H1 (cell line): Measurements from ENCODE around the gene SF3A2. TPM values are rescaled to one million over a fixed set of nuclear protein-coding genes. Genes with fewer than 3 reads are reported as not detected.
A peak's percentile ranks its signal among the peaks of the same experiment; 100 is the strongest.

Source experiments
- CTCF ChIA-PET: fragments of 300-600 bp; sonication (Branson Sonifier 250); formaldehyde crosslinking; loops from one replicate; lab custom pipeline; 2021; ENCODE audit not compliant: partially characterized antibody; lab: Charles Lee
- POLR2A ChIA-PET: fragments of 300-600 bp; sonication (Branson Sonifier 250); formaldehyde crosslinking; loops from one replicate; lab custom pipeline; 2021; ENCODE audit warnings: inconsistent platforms; ENCODE audit not compliant: partially characterized antibody; lab: Charles Lee
- DNase-seq, 2 experiments: peaks; one replicate each; pipeline versions ENCODE4 v3.0.0 to v3.0.0-alpha.2; 2010 to 2022; ENCODE audit warnings: low spot score in 2 of 2, low read depth in 1 of 2, mixed read lengths in 1 of 2
- FAIRE-seq: peaks from 2 replicates; lab custom pipeline; 2011; peaks lifted over from hg19 to GRCh38; lab: Jason Lieb, UNC
- H2AFZ ChIP-seq: 2 replicates; pipeline ENCODE4 v1.8.1; 2012; ENCODE audit warnings: low read length, inconsistent platforms
- H2AK5ac ChIP-seq: 2 replicates; pipeline ENCODE4 v1.6.1; 2013; ENCODE audit warnings: low read depth, low read length
- H2BK120ac ChIP-seq: replicated peaks from 2 replicates; pipeline ENCODE3; 2013; ENCODE audit warnings: low read depth, low read length, inconsistent platforms
- H2BK12ac ChIP-seq: 2 replicates; pipeline ENCODE4 v1.6.1; 2013; ENCODE audit warnings: low read depth, low read length
- H2BK15ac ChIP-seq: 2 replicates; pipeline ENCODE4 v1.6.1; 2013; ENCODE audit warnings: low read length
- H2BK20ac ChIP-seq: 2 replicates; pipeline ENCODE4 v1.6.1; 2013; ENCODE audit warnings: low read length
- H2BK5ac ChIP-seq: 2 replicates; pipeline ENCODE4 v1.6.1; 2013; ENCODE audit warnings: low read depth, low read length
- H3K14ac ChIP-seq: 2 replicates; pipeline ENCODE4 v1.6.1; 2013; ENCODE audit warnings: inconsistent platforms; ENCODE audit not compliant: insufficient read length
- H3K18ac ChIP-seq: 2 replicates; pipeline ENCODE4 v1.6.1; 2013; ENCODE audit warnings: low read length; ENCODE audit errors: extremely low read depth
- H3K23ac ChIP-seq: 2 replicates; pipeline ENCODE4 v1.6.1; 2013; ENCODE audit warnings: inconsistent platforms; ENCODE audit not compliant: insufficient read length
- H3K23me2 ChIP-seq: 2 replicates; pipeline ENCODE4 v1.6.1; 2013; ENCODE audit warnings: low read depth, low read length
- H3K27ac ChIP-seq: 2 replicates; pipeline ENCODE4 v1.6.1; 2011; ENCODE audit warnings: low read depth, low read length, inconsistent platforms
- H3K27me3 ChIP-seq, 4 experiments: replicated peaks in 1 of 4; 1 replicate in 1 of 4; 2 replicates in 3 of 4; pipeline versions ENCODE4 v1.6.1 to v1.8.1; 2011 to 2013; ENCODE audit warnings: low read length in 3 of 4, mild to moderate bottlenecking in 3 of 4, inconsistent platforms in 2 of 4, mixed read lengths in 2 of 4, moderate library complexity in 1 of 4; ENCODE audit not compliant: control insufficient read depth in 3 of 4, insufficient read depth in 3 of 4; ENCODE audit errors: extremely low read depth in 1 of 4
- H3K36me3 ChIP-seq, 4 experiments: 2 replicates each; pipeline versions ENCODE4 v1.6.1 to v1.8.1; 2011 to 2013; ENCODE audit warnings: mild to moderate bottlenecking in 4 of 4, low read length in 3 of 4, moderate library complexity in 2 of 4, control low read depth in 1 of 4, inconsistent platforms in 1 of 4; ENCODE audit not compliant: insufficient read depth in 4 of 4, control insufficient read depth in 2 of 4
- H3K4ac ChIP-seq: replicated peaks from 2 replicates; pipeline ENCODE3; 2013; ENCODE audit warnings: low read length, low read depth, mixed read lengths, inconsistent platforms; ENCODE audit not compliant: insufficient read length
- H3K4me1 ChIP-seq, 4 experiments: replicated peaks in 1 of 4; 1 replicate in 1 of 4; 2 replicates in 3 of 4; pipeline versions ENCODE4 v1.6.1 to v1.8.1; 2011 to 2013; ENCODE audit warnings: low read length in 3 of 4, inconsistent platforms in 2 of 4, mixed read lengths in 1 of 4; ENCODE audit not compliant: insufficient read depth in 4 of 4, control insufficient read depth in 3 of 4
- H3K4me2 ChIP-seq, 2 experiments: 2 replicates each; pipeline versions ENCODE4 v1.6.1 to v1.8.1; 2011 to 2013; ENCODE audit warnings: low read depth in 2 of 2, low read length in 2 of 2, control low read depth in 1 of 2, inconsistent platforms in 1 of 2, mild to moderate bottlenecking in 1 of 2; ENCODE audit not compliant: insufficient read depth in 1 of 2
- H3K4me3 ChIP-seq, 4 experiments: fragments of 200-600, 300-600 bp in 1 of 4; sonication (generic), shearing (Covaris generic), sonication (Bioruptor Twin) in 1 of 4; 2 replicates each; pipeline versions ENCODE4 v1.5.1 to v1.8.1; 2011 to 2016; ENCODE audit warnings: low read length in 4 of 4, low read depth in 3 of 4, control low read depth in 2 of 4, inconsistent platforms in 2 of 4, mild to moderate bottlenecking in 2 of 4, mixed read lengths in 1 of 4, moderate library complexity in 1 of 4; ENCODE audit not compliant: insufficient read depth in 2 of 4; ENCODE audit errors: extremely low read depth in 1 of 4
- H3K56ac ChIP-seq: replicated peaks from 2 replicates; pipeline ENCODE3; 2013; ENCODE audit warnings: low read depth, mild to moderate bottlenecking, mixed read lengths, low read length, inconsistent platforms; ENCODE audit not compliant: insufficient read length
- H3K79me1 ChIP-seq: 2 replicates; pipeline ENCODE4 v1.6.1; 2013; ENCODE audit warnings: low read depth, low read length, control low read depth
- H3K79me2 ChIP-seq, 2 experiments: 2 replicates each; pipeline versions ENCODE4 v1.6.1 to v1.8.1; 2012 to 2013; ENCODE audit warnings: low read length in 2 of 2, mild to moderate bottlenecking in 2 of 2, inconsistent platforms in 1 of 2; ENCODE audit not compliant: insufficient read depth in 2 of 2, control insufficient read depth in 1 of 2
- H3K9ac ChIP-seq, 4 experiments: replicated peaks in 1 of 4; 1 replicate in 1 of 4; 2 replicates in 3 of 4; pipeline versions ENCODE4 v1.6.1 to v1.8.1; 2011 to 2013; ENCODE audit warnings: low read depth in 3 of 4, low read length in 3 of 4, control low read depth in 2 of 4, mild to moderate bottlenecking in 2 of 4, moderate library complexity in 2 of 4, inconsistent platforms in 1 of 4; ENCODE audit errors: extremely low read depth in 1 of 4
- H3K9me3 ChIP-seq, 2 experiments: 2 replicates each; pipeline versions ENCODE4 v1.6.1 to v1.8.1; 2012 to 2013; ENCODE audit warnings: mild to moderate bottlenecking in 2 of 2, moderate library complexity in 2 of 2, control low read depth in 1 of 2, inconsistent platforms in 1 of 2, low read depth in 1 of 2, low read length in 1 of 2, mixed read lengths in 1 of 2; ENCODE audit not compliant: insufficient read depth in 2 of 2
- H4K20me1 ChIP-seq, 2 experiments: replicated peaks in 1 of 2; 2 replicates each; pipeline versions ENCODE3 to v1.8.1; 2011 to 2013; ENCODE audit warnings: inconsistent platforms in 2 of 2, low read length in 2 of 2, mild to moderate bottlenecking in 1 of 2; ENCODE audit not compliant: insufficient read depth in 2 of 2, control insufficient read depth in 1 of 2
- H4K5ac ChIP-seq: 2 replicates; pipeline ENCODE4 v1.6.1; 2013; ENCODE audit warnings: low read length, low read depth, mixed read lengths, inconsistent platforms; ENCODE audit not compliant: insufficient read length
- H4K8ac ChIP-seq: 2 replicates; pipeline ENCODE4 v1.8.0; 2013; ENCODE audit warnings: mild to moderate bottlenecking, moderate library complexity, low read length, inconsistent platforms; ENCODE audit not compliant: insufficient read depth; ENCODE audit errors: extremely low read depth
- H4K91ac ChIP-seq: replicated peaks from 2 replicates; pipeline ENCODE3; 2013; ENCODE audit warnings: low read length, mixed read lengths, inconsistent platforms; ENCODE audit not compliant: insufficient read length
- BACH1 ChIP-seq: IDR thresholded peaks from 2 replicates; pipeline ENCODE4 v1.6.1; 2012; ENCODE audit warnings: low read length, improper control_type of control experiment
- BCL11A ChIP-seq, 2 experiments: IDR thresholded peaks; one replicate each; pipeline ENCODE4 v1.6.1; 2011; ENCODE audit warnings: low read depth in 2 of 2, low read length in 2 of 2, mild to moderate bottlenecking in 2 of 2
- CBX5 ChIP-seq: fragments of 300-800, 300-1000 bp; sonication (generic); IDR thresholded peaks from 2 replicates; pipeline ENCODE4 v1.7.1; 2016; ENCODE audit warnings: antibody characterized with exemption, low read length, low read depth
- CHD2 ChIP-seq: IDR thresholded peaks from 2 replicates; pipeline ENCODE4 v1.6.1; 2012; ENCODE audit warnings: low read length, improper control_type of control experiment
- RAD21 ChIP-seq, 2 experiments: IDR thresholded peaks in 1 of 2; conservative IDR thresholded peaks in 1 of 2; 2 replicates each; pipeline ENCODE4 v1.6.1; 2011; ENCODE audit warnings: low read depth in 2 of 2, low read length in 2 of 2, improper control_type of control experiment in 1 of 2, inconsistent platforms in 1 of 2, mild to moderate bottlenecking in 1 of 2, moderate library complexity in 1 of 2
- SP2 ChIP-seq: IDR thresholded peaks from 2 replicates; pipeline ENCODE4 v1.6.1; 2012; ENCODE audit warnings: mild to moderate bottlenecking, low read length, inconsistent platforms
- SP4 ChIP-seq: IDR thresholded peaks from 2 replicates; pipeline ENCODE4 v1.6.1; 2012; ENCODE audit warnings: low read length, inconsistent platforms
- WGBS, 2 experiments: shearing (Covaris generic) in 1 of 2; methylation state at CpG; one replicate each; pipeline versions ENCODE4 v1.1.6 to v1.1.7; 2013 to 2015; ENCODE audit warnings: low lambda C conversion rate in 2 of 2, mixed read lengths in 2 of 2, inconsistent platforms in 1 of 2, low coverage in 1 of 2, missing lambda C conversion rate in 1 of 2; ENCODE audit not compliant: insufficient replicate concordance in 2 of 2, insufficient coverage in 1 of 2, insufficient read length in 1 of 2; ENCODE audit errors: extremely low coverage in 1 of 2, missing lambda C conversion rate in 1 of 2; 5-methylcytosine and 5-hydroxymethylcytosine counted together
- polyA plus RNA-seq, 7 experiments: library from polyadenylated mRNA; depleted of rRNA in 3 of 7; stranded (reverse) in 5 of 7; unstranded in 2 of 7; fragments of >200 nt in 5 of 7; fragments of 200-250 nt in 2 of 7; gene quantifications; 1 replicate in 5 of 7; 2 replicates in 1 of 7; 4 replicates in 1 of 7; pipeline versions ENCODE4 v1.2.1 to v1.2.3, GENCODE V29; 2011 to 2013; ENCODE audit warnings: missing spikeins in 2 of 7, mixed read lengths in 2 of 7
- total RNA-seq: library from RNA; stranded (reverse); fragmentation: NEBNext Ultra II Directional; extraction: Animal tissue kit (Norgen Biotek cat#: 25700); gene quantifications from 2 replicates; pipeline ENCODE4 v1.2.1, GENCODE V29; 2021
- TF ChIP-seq, protein P1 (sequence below): IDR thresholded peaks from 2 replicates; pipeline ENCODE4 v1.6.1; 2012; ENCODE audit warnings: inconsistent platforms
- TF ChIP-seq, protein P2 (sequence below): IDR thresholded peaks from 2 replicates; pipeline ENCODE4 v1.6.1; 2012; ENCODE audit warnings: inconsistent platforms

Gene SF3A2
- total and polyA plus RNA-seq, 2 of the 8 experiments (the other 6 are each of a cell fraction or from before 2014, with no cell fraction given): 15.3 to 146 TPM

DNA sequence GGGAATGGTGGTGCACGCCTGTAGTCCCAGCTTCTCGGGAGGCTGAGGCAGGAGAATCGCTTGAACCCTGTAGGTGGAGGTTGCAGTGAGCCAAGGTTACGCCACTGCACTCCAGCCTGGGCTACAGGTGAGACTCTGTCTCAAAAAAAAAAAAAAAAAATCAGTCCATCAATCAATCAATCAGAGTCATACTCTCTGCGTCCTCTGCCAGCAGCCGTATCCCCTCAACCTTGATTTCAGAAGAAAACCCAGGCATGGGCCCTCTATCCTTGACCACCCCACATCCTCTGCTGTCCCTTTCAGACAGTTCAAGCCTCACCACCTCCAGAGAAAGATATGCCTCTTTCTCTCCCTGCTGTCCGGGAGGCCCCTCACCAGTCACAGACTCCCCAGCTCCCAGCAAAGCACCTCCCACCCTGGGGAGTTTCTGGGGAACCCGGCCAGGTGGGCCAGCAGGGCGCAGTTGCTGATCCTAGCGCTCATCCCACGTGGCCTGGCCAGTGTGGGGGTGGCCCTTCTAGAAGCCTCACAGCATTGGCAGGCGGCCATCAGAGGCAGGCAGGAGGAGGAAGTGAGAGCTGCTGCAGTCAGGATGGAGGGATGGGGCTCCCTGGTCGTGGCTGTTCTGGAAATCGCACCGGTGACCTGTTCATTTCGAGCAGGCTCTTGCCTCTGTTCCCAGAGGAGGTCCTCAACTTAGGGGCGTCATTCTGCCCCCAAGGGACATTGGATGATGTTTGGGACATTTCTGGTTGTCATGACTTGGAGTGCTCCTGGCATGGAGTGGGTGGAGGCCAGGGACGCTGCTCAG lies 29.8 kb downstream of the SF3A2 start:
- no peak overlapping the region for H3K18ac ChIP-seq
- H3K9me3 ChIP-seq: no peaks in the 10 kb centered on the region
- peaks cover 0 to 4% (median 0%) of the 10 kb centered on the region in 4 experiments; a peak in 1 of 8 replicates for H3K36me3 ChIP-seq
- H3K23ac ChIP-seq: no peak overlapping the region
- H3K9ac ChIP-seq: no peak overlapping the region
- ChIA-PET CTCF (interaction anchor here (0.6 to 1.2 kb wide), 2 partner anchors 12 to 71 kb away, joined by 3 to 5 read pairs; no protein-coding TSS in a partner anchor), POLR2A (interaction anchor here (0.7 to 23.4 kb wide), 8 partner anchors 9 to 158 kb away, joined by 3 to 330 read pairs (median 5); partner anchors contain the start of genes AMH, JSRP1, LSM7 and SF3A2)
- H2BK15ac ChIP-seq: peak overlapping the region; percentile 46; the same call in 1 of the 2 replicates
- H2BK20ac ChIP-seq: no peak overlapping the region
- no peak overlapping the region for H2BK5ac ChIP-seq
- H4K8ac ChIP-seq: peak overlapping the region; percentile 4; the same call in 1 of the 2 replicates
- peaks cover 16 to 21% of the 10 kb centered on the region in 2 experiments; a peak in 3 of 4 replicates for H3K79me2 ChIP-seq
- H3K4ac ChIP-seq: no peak overlapping the region
- H3K4me3 ChIP-seq: no peak overlapping the region
- peaks cover 5% of the 10 kb centered on the region; the same call in 1 of the 2 replicates for H3K23me2 ChIP-seq
- no peak overlapping the region for H4K91ac ChIP-seq
- no peak for FAIRE-seq
- H3K27ac ChIP-seq: no peak overlapping the region
- DNase-seq: no peak
- H3K14ac ChIP-seq: no peak overlapping the region
- no peaks in the 10 kb centered on the region for H3K79me1 ChIP-seq
- H2AK5ac ChIP-seq: no peak overlapping the region
- WGBS, 2 experiments: 77% methylated on average over 18 of the region's 18 CpGs; no CpG with 5 or more reads in 1 of the 2 experiments
- H3K56ac ChIP-seq: no peak overlapping the region
- no peaks in the 10 kb centered on the region for H3K27me3 ChIP-seq
- no peak overlapping the region for H3K4me2 ChIP-seq
- no peak overlapping the region; the same call in 1 of the 2 replicates for H2AFZ ChIP-seq
- H4K5ac ChIP-seq: no peak overlapping the region
- H3K4me1 ChIP-seq: peaks cover 0 to 5% (median under 1%) of the 10 kb centered on the region in 4 experiments; a peak in 2 of 7 replicates
- H2BK120ac ChIP-seq: no peak overlapping the region
- peaks cover 7 to 13% of the 10 kb centered on the region in 2 experiments for H4K20me1 ChIP-seq
- TF ChIP-seq, protein P1, sequence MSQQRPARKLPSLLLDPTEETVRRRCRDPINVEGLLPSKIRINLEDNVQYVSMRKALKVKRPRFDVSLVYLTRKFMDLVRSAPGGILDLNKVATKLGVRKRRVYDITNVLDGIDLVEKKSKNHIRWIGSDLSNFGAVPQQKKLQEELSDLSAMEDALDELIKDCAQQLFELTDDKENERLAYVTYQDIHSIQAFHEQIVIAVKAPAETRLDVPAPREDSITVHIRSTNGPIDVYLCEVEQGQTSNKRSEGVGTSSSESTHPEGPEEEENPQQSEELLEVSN: no peak
- no peak for TF ChIP-seq CHD2
- TF ChIP-seq SP4: no peak
- no peak for TF ChIP-seq RAD21 (IDR thresholded peaks at IDR 0.05 in 1 of 2, conservative IDR thresholded peaks at IDR 0.05 in 1 of 2; ENCODE audit: low read depth in 2 of 2, low read length in 2 of 2)
- TF ChIP-seq CBX5: no peak
- TF ChIP-seq BCL11A (IDR thresholded peaks at IDR 0.05; ENCODE audit: low read depth in 2 of 2, low read length in 2 of 2): no peak
- no peak for TF ChIP-seq BACH1
- TF ChIP-seq, protein P2, sequence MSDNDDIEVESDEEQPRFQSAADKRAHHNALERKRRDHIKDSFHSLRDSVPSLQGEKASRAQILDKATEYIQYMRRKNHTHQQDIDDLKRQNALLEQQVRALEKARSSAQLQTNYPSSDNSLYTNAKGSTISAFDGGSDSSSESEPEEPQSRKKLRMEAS: no peak
- no peak for TF ChIP-seq SP2
- no peak overlapping the region for H2BK12ac ChIP-seq
